ENCODE measurements around the gene YIF1B.
A peak's percentile ranks its signal among the peaks of the same experiment; 100 is the strongest.
"Not testable (repeated sequence)": the region's sequence is repeated elsewhere in the genome, so short reads cannot be mapped to it uniquely, and the experiment has no call there.

Gene YIF1B, protein sequence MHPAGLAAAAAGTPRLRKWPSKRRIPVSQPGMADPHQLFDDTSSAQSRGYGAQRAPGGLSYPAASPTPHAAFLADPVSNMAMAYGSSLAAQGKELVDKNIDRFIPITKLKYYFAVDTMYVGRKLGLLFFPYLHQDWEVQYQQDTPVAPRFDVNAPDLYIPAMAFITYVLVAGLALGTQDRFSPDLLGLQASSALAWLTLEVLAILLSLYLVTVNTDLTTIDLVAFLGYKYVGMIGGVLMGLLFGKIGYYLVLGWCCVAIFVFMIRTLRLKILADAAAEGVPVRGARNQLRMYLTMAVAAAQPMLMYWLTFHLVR

GRCh38 chr19:38315657-38316476 lies at the start of gene YIF1B:
YIF1B (minus strand) TSS chr19:38315947; CDS start chr19:38315917, 30 bp downstream.
- peak; percentile 95 for DNase-seq

DNA sequence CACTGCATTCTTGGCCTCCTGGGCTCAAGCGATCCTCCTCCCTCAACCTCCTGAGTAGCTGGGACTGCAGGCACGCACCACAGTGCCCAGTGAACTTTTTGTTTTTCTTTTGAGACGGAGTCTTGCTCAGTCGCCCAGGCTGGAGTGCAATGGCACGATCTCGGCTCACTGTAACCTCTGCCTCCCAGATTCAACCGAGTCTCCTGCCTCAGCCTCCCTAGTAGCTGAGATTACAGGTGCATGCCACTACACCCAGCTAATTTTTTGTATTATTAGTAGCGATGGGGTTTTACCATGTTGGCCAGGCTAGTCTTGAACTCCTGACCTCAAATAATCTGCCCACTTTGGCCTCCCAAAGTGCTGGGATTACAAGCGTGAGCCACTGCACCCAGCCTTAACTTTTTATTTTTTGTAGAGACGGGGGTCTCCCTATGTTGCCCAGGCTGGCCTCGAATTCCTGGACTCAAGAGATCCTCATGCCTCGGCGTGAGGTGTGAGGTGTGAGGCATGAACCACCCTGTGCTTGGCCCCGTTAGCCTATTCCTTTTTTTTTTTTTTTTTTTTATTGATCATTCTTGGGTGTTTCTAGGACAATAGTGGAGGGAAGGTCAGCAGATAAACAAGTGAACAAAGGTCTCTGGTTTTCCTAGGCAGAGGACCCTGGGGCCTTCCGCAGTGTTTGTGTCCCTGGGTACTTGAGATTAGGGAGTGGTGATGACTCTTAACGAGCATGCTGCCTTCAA lies 47.4 kb upstream of the YIF1B start:
- not testable (repeated sequence) for DNase-seq

DNA sequence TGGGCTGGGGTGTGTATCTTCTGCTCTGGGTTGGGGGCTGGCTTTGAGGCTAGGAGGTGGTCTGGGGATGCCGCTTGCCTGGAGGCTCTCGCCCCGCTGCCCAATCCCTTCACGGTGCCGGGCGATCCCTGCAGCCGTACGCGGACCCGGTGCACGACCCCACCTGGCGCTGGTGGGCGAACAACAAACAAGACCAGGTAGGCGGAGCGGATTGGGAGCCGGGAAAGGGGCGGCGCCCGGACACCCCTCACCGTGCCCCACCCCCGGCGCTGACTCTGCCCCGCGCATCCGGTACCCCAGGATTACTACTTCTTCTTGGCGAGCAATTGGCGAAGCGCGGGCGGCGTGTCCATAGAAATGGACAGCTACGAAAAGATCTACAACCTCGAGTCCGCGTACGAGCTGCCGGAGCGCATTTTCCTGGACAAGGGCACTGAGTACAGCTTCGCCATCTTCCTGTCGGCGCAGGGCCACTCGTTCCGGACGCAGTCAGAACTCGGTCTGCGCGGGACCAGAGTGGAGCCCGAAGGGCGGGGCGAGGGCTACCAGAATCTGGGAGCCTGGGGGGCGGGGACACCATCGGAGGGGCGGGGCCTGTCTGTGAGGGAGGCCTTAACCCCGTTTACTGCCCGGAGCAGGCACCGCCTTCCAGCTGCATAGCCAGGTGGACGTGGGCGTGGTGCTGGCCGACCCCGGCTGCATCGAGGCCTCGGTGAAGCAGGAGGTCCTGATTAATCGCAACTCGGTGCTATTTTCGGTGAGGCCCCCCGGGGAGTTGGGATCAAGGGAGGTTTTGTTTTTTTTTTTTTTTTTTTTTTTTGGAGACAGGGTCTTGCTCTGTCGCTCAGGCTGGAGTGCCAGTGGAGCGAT lies 46.6 kb upstream of the YIF1B start:
- peak; percentile 56 for DNase-seq

GRCh38 chr19:38361633-38362075 lies 45.9 kb upstream of the YIF1B start:
- DNase-seq: peak; percentile 56

- no peak for DNase-seq
These were observed 45.3 kb upstream of the YIF1B start for GRCh38 chr19:38360839-38361631.

DNA sequence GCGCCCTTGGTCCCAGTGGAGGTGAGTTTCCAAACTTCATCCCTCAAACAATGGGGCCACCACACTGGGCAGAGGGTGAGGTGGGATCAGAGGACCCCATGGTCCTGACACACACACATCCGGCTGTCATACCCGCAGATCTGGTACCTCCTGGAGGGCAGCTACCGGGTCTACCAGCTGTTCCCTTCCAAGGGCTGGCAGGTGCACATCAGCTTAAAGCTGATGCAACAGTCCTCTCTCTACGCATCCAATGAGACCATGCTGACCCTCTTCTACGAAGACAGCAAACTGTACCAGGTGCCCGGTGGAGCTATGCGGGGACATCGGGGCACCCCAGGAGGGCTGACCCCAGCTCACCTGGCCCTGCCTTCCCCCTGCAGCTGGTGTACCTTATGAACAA lies 44.6 kb upstream of the YIF1B start:
- DNase-seq: no peak

GRCh38 chr19:38359242-38360021 lies 43.7 kb upstream of the YIF1B start:
- no peak for DNase-seq

DNA sequence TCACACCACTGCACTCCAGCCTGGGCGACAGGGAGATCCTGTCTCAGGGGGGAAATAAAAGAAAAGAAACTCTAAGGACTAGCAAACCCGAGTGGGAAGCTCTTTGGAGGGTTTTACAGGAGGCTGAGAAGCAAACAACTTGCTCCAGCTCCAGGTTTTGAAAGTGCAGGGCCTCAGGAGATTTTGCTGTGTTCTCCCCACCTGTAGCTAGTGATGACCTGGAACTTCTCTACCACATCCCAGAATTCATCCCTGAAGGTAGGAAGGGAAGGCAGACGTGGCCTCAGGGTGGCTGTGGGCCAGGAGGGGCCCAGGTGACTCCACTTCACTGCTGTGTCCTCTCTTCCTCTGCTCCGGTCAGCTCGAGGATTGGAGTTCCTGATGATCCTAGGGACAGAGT lies 42.3 kb upstream of the YIF1B start:
- DNase-seq: no peak

- no peak for DNase-seq
These were observed 40.3 kb upstream of the YIF1B start for GRCh38 chr19:38355728-38356725.

GRCh38 chr19:38352611-38353010 lies 36.9 kb upstream of the YIF1B start:
- no peak for DNase-seq

DNA sequence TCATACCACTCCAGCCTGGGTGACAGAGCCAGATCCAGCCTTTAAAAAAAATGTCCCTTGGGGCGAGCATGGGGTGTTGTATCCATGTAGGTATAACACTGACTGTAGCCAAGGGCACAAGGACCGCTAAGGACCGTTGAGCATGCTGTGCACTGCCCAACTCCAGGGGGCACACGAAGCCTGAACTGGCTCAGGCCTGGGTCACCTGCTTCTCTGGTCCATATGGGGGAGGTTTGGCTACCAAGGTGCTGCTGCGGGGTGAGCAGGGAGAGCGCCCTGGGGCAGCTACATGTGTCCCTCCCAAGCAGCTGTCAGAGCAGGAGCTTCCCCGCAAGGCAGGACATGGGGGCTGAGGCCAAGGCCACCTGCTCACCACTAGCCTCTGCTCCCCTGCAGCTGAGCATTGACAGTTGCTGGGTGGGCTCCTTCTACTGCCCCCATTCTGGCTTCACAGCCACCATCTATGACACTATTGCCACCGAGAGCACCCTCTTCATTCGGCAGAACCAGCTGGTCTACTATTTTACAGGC lies 36.2 kb upstream of the YIF1B start:
- no peak for DNase-seq

- no peak for DNase-seq
These were observed 35.1 kb upstream of the YIF1B start for GRCh38 chr19:38350883-38351282.

GRCh38 chr19:38346837-38347236 lies 31.1 kb upstream of the YIF1B start:
- no peak for DNase-seq

DNA sequence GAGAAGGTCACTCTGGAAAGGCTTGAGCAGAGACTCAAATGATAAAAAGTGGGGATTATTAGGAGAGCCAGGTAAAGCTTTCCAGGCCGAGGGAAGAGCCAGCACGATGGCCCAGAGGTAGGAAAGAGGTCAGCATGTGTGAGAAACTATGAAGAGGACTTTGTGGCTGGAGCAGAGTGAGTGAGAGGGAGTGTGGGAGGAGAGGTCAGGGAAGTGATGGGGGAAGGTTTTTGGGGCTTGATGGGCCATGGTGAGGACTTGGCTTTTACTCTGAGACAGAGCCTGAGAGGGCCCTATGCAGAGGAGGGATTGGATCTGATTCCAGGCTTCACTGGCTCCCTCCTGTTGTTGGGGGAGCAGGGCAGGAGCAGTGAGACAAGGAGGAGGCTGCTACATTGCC lies 25.2 kb upstream of the YIF1B start:
- DNase-seq: no peak

DNA sequence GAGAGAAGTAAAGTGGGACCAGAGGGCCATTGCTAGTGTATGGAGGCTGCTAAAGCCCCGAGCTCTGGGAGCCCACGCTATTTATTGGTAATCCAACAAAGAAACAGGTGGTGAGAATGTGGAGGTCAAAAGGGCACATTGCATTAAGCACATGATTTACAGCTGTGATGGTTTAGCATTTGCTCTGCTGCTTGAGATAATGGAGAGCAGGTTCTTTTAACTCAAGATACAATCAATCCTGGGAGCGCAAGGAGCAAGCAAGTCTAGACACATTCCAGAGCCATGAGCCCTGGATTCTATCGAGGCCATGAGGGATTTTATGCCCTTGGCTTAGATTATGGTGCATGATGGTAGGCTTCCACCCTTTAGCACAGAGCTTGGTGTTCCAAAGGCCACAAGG lies 23.3 kb upstream of the YIF1B start:
- DNase-seq: not testable (repeated sequence)

- no peak for DNase-seq
These were observed 21.6 kb upstream of the YIF1B start for GRCh38 chr19:38337360-38337653.

- DNase-seq: peak; percentile 76
These were observed 21.1 kb upstream of the YIF1B start for GRCh38 chr19:38336638-38337359.

DNA sequence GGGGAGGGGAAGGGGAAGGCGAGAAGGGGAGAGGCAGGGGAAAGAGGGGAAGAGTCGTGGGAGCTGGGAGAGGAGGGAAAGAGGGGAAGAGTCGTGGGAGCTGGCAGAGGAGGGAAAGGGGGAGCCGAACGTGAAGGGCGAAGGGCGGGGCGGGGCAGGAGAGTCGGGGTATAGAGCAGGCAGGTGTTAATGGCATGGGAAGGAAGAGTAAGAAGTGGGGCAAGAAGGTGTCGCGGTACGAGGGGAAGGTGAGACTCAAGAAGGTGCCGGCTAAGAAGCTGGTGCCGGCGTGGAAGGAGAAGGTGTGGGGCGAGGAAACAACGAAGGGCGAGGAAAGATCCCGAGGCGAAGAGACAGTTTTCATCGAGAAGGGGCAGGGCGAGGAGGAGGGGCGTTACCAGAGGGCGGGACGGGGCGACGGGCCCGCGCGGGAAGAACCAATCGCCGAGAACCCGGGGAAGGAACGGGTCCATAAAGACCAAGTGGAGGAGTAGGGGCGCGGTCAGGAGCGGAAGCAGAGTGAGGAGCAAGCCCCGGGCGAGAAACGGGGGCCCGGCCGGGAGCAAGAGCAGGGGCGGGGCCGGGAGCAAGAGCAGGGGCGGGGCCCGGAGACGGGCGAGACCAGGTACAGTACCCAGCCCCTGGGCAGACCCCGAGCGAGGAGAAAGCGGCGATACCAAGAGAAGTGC lies 20.3 kb upstream of the YIF1B start:
- DNase-seq: peak; percentile 91
